CD4-positive, alpha-beta T cell treated with Interleukin-1 beta for 1 hour (primary cell): ENCODE results near the gene ENOX1.
"Not testable (repeated sequence)": the region's sequence is repeated elsewhere in the genome, so short reads cannot be mapped to it uniquely, and the experiment has no call there.

Experiments used
- DNase-seq, 2 donors: peaks; one replicate each; pipeline ENCODE4 v3.0.0-alpha.2; 2020 to 2022

Gene ENOX1

GRCh38 chr13:43473437-43473836, 313.3 kb downstream of the ENOX1 start:
- no peak for DNase-seq

DNA sequence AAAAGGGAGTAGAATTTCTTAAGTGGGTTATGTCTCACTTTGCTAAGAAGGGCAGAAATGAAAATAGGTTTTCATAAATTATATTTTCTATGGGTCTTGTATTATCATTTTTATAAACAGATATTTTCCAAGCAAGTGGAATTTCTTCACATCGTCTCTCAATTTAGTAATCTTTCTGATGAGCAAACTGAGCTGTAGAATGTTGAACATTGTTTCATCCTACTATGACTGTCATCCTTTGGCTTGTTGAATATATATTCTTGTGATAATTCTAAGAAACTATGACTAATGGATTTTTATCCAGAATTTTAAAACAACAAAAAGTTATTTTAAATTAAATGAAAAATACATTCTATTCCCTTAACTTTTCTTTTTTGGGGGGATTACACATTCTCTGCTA, 313.8 kb downstream of the ENOX1 start:
- DNase-seq: no peak

DNA sequence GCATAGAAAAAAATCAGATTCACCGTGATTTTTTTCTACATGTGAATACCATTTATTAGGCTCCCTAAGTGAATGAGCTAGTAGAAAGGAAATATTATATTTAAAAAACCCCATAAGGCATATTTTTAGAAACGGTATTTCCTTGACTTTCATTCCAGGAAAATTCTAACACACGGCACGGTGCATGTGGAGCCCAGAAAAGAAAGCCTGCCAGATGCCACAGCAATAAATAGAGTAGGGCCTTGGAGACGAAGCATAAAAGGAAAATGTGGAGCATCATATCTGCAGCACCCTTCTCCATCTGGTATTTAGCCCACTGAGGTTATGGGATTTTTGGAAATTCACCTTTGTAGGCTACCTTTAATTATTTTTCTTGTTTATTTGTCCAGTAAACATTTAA, 314.4 kb downstream of the ENOX1 start:
- no peak for DNase-seq

- DNase-seq: no peak
These were observed 316.2 kb downstream of the ENOX1 start for GRCh38 chr13:43470610-43471009.

- DNase-seq: no peak
These were observed 317.0 kb downstream of the ENOX1 start for GRCh38 chr13:43469791-43470190.

DNA sequence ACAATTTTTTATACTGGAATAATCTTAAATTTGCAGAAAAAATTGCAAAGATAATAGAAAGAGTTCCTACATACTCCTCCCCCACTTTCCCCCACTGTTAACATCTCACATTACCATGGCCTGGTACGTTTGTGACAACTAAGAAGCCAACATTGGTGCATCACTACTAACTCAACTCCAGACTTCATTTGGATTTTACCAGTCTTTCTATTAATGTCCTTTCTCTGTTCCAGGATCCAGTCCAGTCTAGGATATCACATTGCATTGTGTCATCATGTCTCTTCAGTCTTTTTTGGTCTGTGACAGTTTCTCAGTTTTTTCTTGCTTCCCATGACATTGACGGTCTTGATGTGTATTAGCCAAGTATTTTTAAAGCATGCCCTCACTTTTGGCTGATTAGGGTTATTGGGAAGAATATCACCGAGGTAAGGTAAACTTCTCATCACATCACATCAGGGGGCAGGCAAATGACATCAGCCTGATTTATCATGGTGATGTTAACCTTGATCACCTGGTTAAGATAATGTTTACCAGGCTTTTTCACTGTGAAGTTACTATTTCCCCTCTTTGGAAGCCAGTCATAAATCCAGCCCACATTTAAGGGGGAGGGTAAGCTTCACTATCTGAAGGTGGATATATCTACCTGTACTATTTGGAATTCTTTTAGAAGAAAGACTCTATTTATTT, 322.1 kb downstream of the ENOX1 start:
- no peak for DNase-seq

- DNase-seq: no peak
These were observed 338.0 kb downstream of the ENOX1 start for GRCh38 chr13:43448605-43449336.

- DNase-seq: no peak
These were observed 340.6 kb downstream of the ENOX1 start for GRCh38 chr13:43446126-43446525.

GRCh38 chr13:43445668-43446067, 341.1 kb downstream of the ENOX1 start:
- DNase-seq: no peak

- no peak for DNase-seq
These were observed 342.7 kb downstream of the ENOX1 start for GRCh38 chr13:43444081-43444480.

- no peak for DNase-seq
These were observed 344.8 kb downstream of the ENOX1 start for GRCh38 chr13:43441899-43442499.

DNA sequence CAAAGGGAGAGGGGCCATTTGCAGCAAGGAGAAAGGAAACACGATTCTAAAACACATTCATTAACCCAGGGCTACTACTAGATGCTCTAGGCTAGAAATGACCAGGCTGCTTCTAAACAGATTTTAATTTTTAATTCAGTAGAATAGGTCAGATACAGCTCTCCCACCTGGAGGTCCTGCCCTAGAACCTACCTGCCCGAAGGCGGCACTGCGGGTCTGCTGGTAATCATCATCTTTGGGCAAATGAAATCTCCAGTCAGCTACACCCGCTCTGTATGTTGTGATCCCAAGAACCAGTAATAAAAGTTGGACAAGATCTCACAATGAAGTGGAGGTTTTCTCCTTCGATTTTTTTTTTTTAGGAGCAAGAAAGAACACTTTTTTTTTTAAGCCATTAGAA, 345.3 kb downstream of the ENOX1 start:
- no peak for DNase-seq

GRCh38 chr13:43434191-43434590, 352.6 kb downstream of the ENOX1 start:
- no peak for DNase-seq

- DNase-seq: no peak
These were observed 353.1 kb downstream of the ENOX1 start for GRCh38 chr13:43433691-43434141.

DNA sequence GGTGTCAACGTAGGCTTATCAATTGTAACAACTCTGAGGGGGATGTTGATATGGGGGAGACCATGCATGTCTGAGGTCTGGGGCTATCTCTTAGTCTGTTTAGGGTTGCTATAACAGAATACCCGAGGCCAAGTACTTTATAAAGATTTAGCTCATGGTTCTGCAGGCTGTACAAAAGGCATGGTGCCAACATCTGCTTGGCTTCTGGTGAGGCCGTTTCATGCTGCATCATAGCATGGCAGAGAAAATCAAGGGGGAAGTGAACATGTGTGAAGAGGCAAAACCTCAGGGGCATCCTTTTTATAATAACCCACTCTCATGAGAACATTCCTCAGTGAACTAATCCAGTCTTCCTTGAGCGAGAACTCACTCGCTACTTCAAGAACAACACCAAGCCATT, 353.8 kb downstream of the ENOX1 start:
- no peak for DNase-seq

DNA sequence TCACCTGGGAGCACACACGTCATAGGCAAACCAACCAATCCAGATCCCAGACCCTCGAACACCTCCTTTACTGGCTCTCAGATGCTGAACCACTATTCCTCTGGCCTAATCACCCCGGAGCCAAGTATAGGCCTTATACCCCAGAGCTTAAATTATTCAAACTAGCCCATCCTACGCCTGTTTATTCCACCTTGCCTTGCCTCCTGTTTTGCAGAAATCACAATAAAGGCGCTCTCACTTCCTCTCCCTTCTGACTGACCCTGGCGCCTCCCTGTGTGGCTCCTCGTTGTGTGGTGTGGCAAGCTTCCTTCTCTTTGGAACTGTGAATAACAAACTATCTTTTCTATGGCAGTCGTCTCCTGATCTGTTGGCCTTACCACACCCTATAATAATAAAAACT, 354.9 kb downstream of the ENOX1 start:
- no peak for DNase-seq

DNA sequence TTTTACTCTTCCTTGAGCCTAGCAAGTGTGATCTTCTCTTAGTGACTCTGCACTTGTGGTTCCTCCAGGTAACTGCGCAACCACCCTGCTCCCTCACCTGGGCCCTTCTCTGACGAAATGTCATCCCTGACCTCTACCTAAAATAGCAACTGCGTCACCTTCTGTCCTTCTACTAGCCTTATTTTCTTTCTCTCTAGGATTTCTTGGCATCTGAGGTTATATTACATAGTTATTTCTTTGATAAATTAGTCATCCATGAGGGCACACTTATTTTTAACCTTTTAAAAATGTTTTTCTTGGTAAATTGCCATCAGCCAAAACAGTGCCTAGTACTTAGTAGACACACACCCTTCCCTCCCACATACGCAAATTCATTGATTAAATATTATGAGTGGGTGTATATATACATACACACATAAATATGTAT, 355.5 kb downstream of the ENOX1 start:
- DNase-seq: no peak

DNA sequence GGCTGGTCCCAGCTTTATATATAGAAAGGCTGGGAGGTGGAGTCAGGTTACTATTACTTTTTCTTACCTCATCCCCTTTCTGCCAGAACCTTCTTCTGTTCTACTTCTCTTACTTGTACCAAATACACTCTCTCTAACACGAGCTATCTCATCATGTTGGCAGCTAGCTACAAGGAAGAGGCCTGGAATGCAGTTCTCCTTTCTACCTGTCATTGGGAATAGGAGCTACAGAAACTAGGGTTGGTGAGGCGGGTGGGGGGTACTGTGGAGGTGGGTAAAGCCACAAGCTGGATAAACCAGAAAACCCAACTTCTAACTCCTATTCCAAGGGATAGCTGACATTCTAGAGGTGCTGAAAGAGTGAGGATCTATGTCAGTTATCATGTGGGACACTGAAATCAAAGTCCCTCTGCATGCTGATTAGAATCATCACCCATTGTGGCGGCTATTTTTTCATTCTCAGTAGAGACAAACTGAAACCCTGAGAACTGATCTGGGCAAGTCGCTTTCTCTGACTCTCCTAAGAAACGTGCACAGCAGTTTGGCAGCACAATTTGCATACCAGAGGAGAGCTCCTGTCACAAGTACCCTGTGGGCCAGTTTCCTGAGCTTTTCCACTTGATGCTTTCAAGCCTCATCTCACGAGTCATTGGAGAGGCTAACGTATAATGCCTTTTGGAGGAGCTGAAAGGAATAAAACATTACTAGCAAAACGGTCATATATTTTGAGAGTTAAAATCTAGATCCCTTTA, 358.1 kb downstream of the ENOX1 start:
- DNase-seq: no peak

DNA sequence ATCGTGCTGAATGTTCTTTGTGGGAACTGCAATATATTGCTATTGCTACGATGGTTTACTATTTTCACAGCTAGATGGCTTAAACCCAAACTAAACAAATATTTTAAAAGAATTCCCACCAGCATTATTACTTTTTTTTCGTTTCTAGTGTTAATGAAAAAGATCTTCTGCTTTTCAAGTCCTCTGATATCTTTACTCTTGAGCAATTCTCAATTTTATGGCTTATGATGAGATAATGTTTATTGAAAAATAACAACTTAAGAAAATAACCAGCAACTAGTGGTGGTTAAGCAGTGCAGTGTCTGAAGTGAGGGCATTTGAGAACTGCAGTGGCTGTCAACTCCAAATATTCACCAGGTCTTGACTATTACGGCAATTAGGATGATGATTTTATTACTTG, 360.4 kb downstream of the ENOX1 start:
- DNase-seq: no peak

GRCh38 chr13:43425234-43425633, 361.5 kb downstream of the ENOX1 start:
- DNase-seq: no peak

GRCh38 chr13:43424412-43424811, 362.4 kb downstream of the ENOX1 start:
- no peak for DNase-seq

- DNase-seq: no peak
These were observed 364.7 kb downstream of the ENOX1 start for GRCh38 chr13:43422116-43422515.

GRCh38 chr13:43416842-43417241, 369.9 kb downstream of the ENOX1 start:
- not testable (repeated sequence) for DNase-seq
